HEK293T (cell line): ENCODE results near the gene ASCC1.
"Not testable (repeated sequence)": the region's sequence is repeated elsewhere in the genome, so short reads cannot be mapped to it uniquely, and the experiment has no call there.

ENCODE experiments used
- CTCF ChIA-PET: fragments of 350-600 bp; formaldehyde crosslinking; extraction: SDS; loops from one replicate; lab custom pipeline; 2021; ENCODE audit warnings: antibody characterized with exemption, inconsistent platforms; lab: Yijun Ruan, JAX
- POLR2A ChIA-PET: fragments of 350-600 bp; formaldehyde crosslinking; extraction: SDS; loops from one replicate; lab custom pipeline; 2020; ENCODE audit warnings: antibody characterized with exemption, inconsistent platforms; lab: Yijun Ruan, JAX
- DNase-seq: peaks from one replicate; pipeline ENCODE4 v3.0.0; 2012; ENCODE audit warnings: mixed read lengths; ENCODE audit errors: extremely low spot score
- ARNT ChIP-seq: fragments of 450-650 bp; IDR thresholded peaks from 2 replicates; pipeline ENCODE4 v1.6.1; 2017; ENCODE audit warnings: mild to moderate bottlenecking
- BHLHE40 ChIP-seq: fragments of 450-650 bp; IDR thresholded peaks from 2 replicates; pipeline ENCODE4 v1.6.1; 2016; ENCODE audit warnings: mild to moderate bottlenecking, moderate library complexity, borderline replicate concordance
- CTBP1 ChIP-seq: fragments of 450-650 bp; IDR thresholded peaks from 2 replicates; pipeline ENCODE4 v1.6.1; 2016; ENCODE audit warnings: borderline replicate concordance
- ELF4 ChIP-seq: fragments of 450-650 bp; IDR thresholded peaks from 2 replicates; pipeline ENCODE4 v1.6.1; 2017; ENCODE audit warnings: antibody characterized with exemption
- FOXA1 ChIP-seq: fragments of 450-650 bp; IDR thresholded peaks from 2 replicates; pipeline ENCODE4 v1.6.1; 2016; ENCODE audit warnings: mild to moderate bottlenecking
- FOXK2 ChIP-seq: fragments of 450-650 bp; IDR thresholded peaks from 2 replicates; pipeline ENCODE4 v1.6.1; 2016; ENCODE audit warnings: mild to moderate bottlenecking
- FOXM1 ChIP-seq: fragments of 450-650 bp; IDR thresholded peaks from 2 replicates; pipeline ENCODE4 v1.6.1; 2017; ENCODE audit warnings: mild to moderate bottlenecking, borderline replicate concordance
- HDGF ChIP-seq: fragments of 450-650 bp; IDR thresholded peaks from 2 replicates; pipeline ENCODE4 v1.6.1; 2017; ENCODE audit warnings: antibody characterized with exemption, borderline replicate concordance
- L3MBTL2 ChIP-seq: fragments of 450-650 bp; conservative IDR thresholded peaks from 2 replicates; pipeline ENCODE4 v1.6.1; 2016; ENCODE audit warnings: mild to moderate bottlenecking
- LEF1 ChIP-seq: fragments of 450-650 bp; IDR thresholded peaks from 2 replicates; pipeline ENCODE4 v1.6.1; 2017; ENCODE audit warnings: mild to moderate bottlenecking, borderline replicate concordance
- NFRKB ChIP-seq: fragments of 450-650 bp; IDR thresholded peaks from 2 replicates; pipeline ENCODE4 v1.6.1; 2016; ENCODE audit warnings: mild to moderate bottlenecking, moderate library complexity
- PKNOX1 ChIP-seq: fragments of 450-650 bp; IDR thresholded peaks from 2 replicates; pipeline ENCODE4 v1.6.1; 2016
- SP1 ChIP-seq: fragments of 450-650 bp; IDR thresholded peaks from 2 replicates; pipeline ENCODE4 v1.6.1; 2017
- SUZ12 ChIP-seq: fragments of 450-650 bp; IDR thresholded peaks from 2 replicates; pipeline ENCODE4 v1.6.1; 2016; ENCODE audit warnings: mild to moderate bottlenecking
- TARDBP ChIP-seq: fragments of 450-650 bp; IDR thresholded peaks from 2 replicates; pipeline ENCODE4 v1.6.1; 2016
- ZNF384 ChIP-seq: fragments of 450-650 bp; IDR thresholded peaks from 2 replicates; pipeline ENCODE4 v1.6.1; 2016

The ASCC1 gene

GRCh38 chr10:72164617-72165016 lies 51.5 kb downstream of the ASCC1 start:
- POLR2A ChIA-PET = no interaction called here
- CTCF ChIA-PET = interaction anchor here (0.6 kb wide), 1 partner anchor 815 kb away, joined by 3 read pairs; no protein-coding TSS in a partner anchor
- no peak for TF ChIP-seq ZNF384
- TF ChIP-seq L3MBTL2 = no peak
- TF ChIP-seq PKNOX1 = no peak
- no peak for TF ChIP-seq FOXA1
- TF ChIP-seq CTBP1 = no peak
- TF ChIP-seq BHLHE40 = no peak
- no peak for TF ChIP-seq HDGF
- TF ChIP-seq SUZ12 = no peak
- TF ChIP-seq NFRKB = no peak
- no peak for TF ChIP-seq FOXK2
- no peak for TF ChIP-seq SP1
- TF ChIP-seq ARNT = no peak
- TF ChIP-seq FOXM1 = no peak
- TF ChIP-seq ELF4 = no peak
- TF ChIP-seq LEF1 = no peak
- peak; percentile 12 for DNase-seq

GRCh38 chr10:72162978-72163377 lies 53.1 kb downstream of the ASCC1 start:
- no peak for DNase-seq
- TF ChIP-seq SP1 (no peak), TARDBP (no peak), L3MBTL2 (no peak), LEF1 (no peak), PKNOX1 (no peak), NFRKB (no peak), CTBP1 (no peak), ELF4 (no peak), SUZ12 (no peak), BHLHE40 (no peak), HDGF (no peak), ARNT (no peak)
- POLR2A ChIA-PET = no interaction called here
- CTCF ChIA-PET = no interaction called here

GRCh38 chr10:72158176-72158575 lies 57.9 kb downstream of the ASCC1 start:
- POLR2A ChIA-PET = interaction anchor here (1.1 kb wide), 1 partner anchor 13 kb away, joined by 3 read pairs; no protein-coding TSS in a partner anchor
- CTCF ChIA-PET = no interaction called here
- no peak for DNase-seq
- TF ChIP-seq FOXM1 (no peak), PKNOX1 (no peak), FOXA1 (no peak), FOXK2 (no peak), BHLHE40 (no peak), ZNF384 (no peak), SUZ12 (no peak), ARNT (no peak)

GRCh38 chr10:72156223-72156622 lies 59.9 kb downstream of the ASCC1 start:
- TF ChIP-seq LEF1 = no peak
- TF ChIP-seq PKNOX1 = no peak
- TF ChIP-seq FOXK2 = no peak
- TF ChIP-seq NFRKB = no peak
- no peak for TF ChIP-seq ZNF384
- TF ChIP-seq SUZ12 = no peak
- no peak for TF ChIP-seq HDGF
- TF ChIP-seq CTBP1 = no peak
- TF ChIP-seq SP1 = no peak
- no peak for TF ChIP-seq ARNT
- TF ChIP-seq BHLHE40 = no peak
- no peak for TF ChIP-seq TARDBP
- TF ChIP-seq L3MBTL2 = no peak
- no peak for TF ChIP-seq FOXM1
- TF ChIP-seq ELF4 = no peak
- TF ChIP-seq FOXA1 = no peak
- ChIA-PET CTCF (no interaction called here), POLR2A (no interaction called here)
- DNase-seq = no peak

GRCh38 chr10:72152286-72152685 lies 63.8 kb downstream of the ASCC1 start:
- DNase-seq = no peak
- TF ChIP-seq BHLHE40 = no peak
- no peak for TF ChIP-seq ARNT
- TF ChIP-seq SUZ12 = no peak
- TF ChIP-seq ZNF384 = no peak
- no peak for TF ChIP-seq CTBP1
- no peak for TF ChIP-seq NFRKB
- ChIA-PET CTCF (no interaction called here), POLR2A (no interaction called here)

GRCh38 chr10:72150746-72151478 lies 65.2 kb downstream of the ASCC1 start:
- DNase-seq, POLR2A ChIA-PET, CTCF ChIA-PET: not testable (repeated sequence)

GRCh38 chr10:72147324-72147584 lies 68.8 kb downstream of the ASCC1 start:
- CTCF ChIA-PET, DNase-seq, POLR2A ChIA-PET: not testable (repeated sequence)
